Rectal smooth muscle tissue (tissue), 1 donor: ENCODE measurements around the gene PLA2G10.
"Not testable (repeated sequence)": the region's sequence is repeated elsewhere in the genome, so short reads cannot be mapped to it uniquely, and the experiment has no call there.

Experiments used
- H3K27ac ChIP-seq: one replicate; pipeline ENCODE4 v1.7.0; 2013; ENCODE audit warnings: low read depth, low read length, inconsistent platforms
- H3K27me3 ChIP-seq: one replicate; pipeline ENCODE4 v1.7.0; 2013; ENCODE audit warnings: low read length; ENCODE audit not compliant: control insufficient read depth, insufficient read depth
- H3K36me3 ChIP-seq: one replicate; pipeline ENCODE4 v1.7.0; 2013; ENCODE audit warnings: low read length; ENCODE audit not compliant: control insufficient read depth, insufficient read depth
- H3K4me1 ChIP-seq: one replicate; pipeline ENCODE4 v1.7.0; 2013; ENCODE audit warnings: low read length; ENCODE audit not compliant: control insufficient read depth, insufficient read depth
- H3K4me3 ChIP-seq: one replicate; pipeline ENCODE4 v1.7.0; 2013; ENCODE audit warnings: low read length
- H3K9ac ChIP-seq: one replicate; pipeline ENCODE4 v1.7.0; 2013; ENCODE audit warnings: low read length

The PLA2G10 gene

DNA sequence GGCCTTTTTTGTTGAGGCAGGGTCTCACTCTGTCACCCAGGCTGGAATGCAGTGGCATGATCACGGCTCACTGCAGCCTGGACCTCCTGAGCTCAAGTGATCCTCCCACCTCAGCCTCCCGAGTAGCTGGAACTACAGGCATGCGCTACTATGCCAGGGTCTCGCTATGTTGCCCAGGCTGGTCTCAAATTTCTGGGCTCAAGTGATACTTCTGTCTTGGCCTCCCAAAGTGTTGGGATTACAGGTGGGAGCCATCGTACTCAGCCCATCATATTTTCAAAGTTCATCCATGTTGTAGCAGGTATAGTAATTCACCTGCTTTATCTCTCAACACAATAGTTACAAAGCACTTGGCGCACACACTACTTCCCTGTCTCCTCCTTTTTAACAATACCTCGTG, 13.7 kb downstream of the PLA2G10 start:
- not testable (repeated sequence) for H3K27me3 ChIP-seq, H3K4me3 ChIP-seq, H3K27ac ChIP-seq, H3K4me1 ChIP-seq, H3K9ac ChIP-seq, H3K36me3 ChIP-seq

DNA sequence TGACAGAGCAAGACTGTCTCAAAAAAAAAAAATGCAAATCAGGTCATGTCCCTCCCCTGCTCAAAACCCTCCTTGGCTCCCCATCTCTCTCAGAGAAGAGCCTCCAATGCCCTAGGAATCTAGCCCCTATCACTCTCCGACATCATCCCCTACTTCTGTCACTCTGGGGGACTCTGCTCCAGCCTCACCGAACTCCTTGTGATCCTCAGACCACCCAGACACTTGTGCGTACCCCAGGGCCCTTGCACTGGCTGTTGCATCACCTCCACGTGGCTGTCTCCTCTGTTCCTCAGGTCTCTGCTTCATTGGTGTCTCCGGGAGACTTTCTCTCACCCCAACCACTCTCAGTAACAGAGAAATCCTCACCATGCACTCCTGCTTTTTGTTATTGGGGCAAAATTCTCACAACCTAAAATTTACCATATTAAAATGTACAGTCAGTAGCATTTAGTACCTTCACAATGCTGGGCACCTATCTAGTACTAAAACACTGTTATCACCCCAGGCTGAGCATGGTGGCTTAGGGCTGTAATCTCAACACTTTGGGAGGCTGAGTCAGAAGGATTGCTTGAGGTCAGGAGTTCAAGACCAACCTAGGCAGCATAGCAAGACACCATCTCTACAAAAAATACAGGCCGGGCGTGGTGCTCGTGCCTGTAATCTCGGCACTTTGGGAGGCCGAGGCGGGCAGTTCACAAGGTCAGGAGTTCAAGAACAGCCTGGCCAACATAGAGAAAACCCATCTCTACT, 15.2 kb downstream of the PLA2G10 start:
- Histone ChIP-seq H3K9ac (no peak overlapping the region), H3K27ac (no peak overlapping the region), H3K4me1 (no peaks in the 10 kb centered on the region), H3K36me3 (no peaks in the 10 kb centered on the region), H3K4me3 (no peak overlapping the region), H3K27me3 (no peaks in the 10 kb centered on the region)

DNA sequence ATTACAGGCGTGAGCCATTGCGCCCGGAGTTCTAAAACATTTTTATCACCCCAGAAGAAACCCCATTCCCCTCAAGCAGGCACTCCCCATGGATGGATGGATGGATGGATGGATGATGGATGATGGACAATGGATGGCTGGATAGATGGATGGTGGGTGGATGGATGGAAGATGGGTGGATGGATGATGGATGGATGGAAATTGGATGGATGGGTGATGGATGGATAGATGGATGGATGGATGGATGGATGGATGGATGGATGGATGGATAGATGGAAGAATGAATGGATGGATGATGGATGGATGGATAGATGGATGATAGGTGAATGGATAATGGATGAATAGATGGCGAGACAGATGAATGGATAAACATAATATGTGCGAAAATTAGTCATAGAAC, 16.5 kb downstream of the PLA2G10 start:
- no peaks in the 10 kb centered on the region for H3K27me3 ChIP-seq
- no peak overlapping the region for H3K4me3 ChIP-seq

DNA sequence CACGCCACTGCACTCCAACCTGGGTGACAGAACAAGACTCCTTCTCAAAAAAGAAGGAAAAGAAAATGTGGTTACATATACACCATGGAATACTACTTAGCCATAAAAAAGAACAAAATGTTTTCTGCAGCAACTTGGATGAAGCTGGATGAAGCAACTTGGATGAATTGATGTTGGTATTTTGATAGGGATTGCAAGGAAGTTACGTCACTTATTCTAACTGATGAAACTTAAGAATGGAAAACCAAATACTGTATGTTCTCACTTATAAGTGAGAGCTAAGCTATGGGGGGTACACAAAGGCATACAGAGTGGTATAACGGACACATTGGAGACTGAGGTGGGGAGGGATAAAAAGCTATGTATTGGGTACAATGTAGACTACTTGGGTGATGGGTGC, 17.5 kb downstream of the PLA2G10 start:
- H3K9ac ChIP-seq: no peak overlapping the region
- no peaks in the 10 kb centered on the region for H3K4me1 ChIP-seq
- H3K36me3 ChIP-seq: no peaks in the 10 kb centered on the region
- H3K27ac ChIP-seq: no peak overlapping the region
- H3K4me3 ChIP-seq: no peak overlapping the region
- no peaks in the 10 kb centered on the region for H3K27me3 ChIP-seq

More for the DNA sequence above, 16.5 kb downstream of the PLA2G10 start:
- H3K36me3 ChIP-seq: no peaks in the 10 kb centered on the region
- H3K27ac ChIP-seq: no peak overlapping the region
- H3K9ac ChIP-seq: no peak overlapping the region
- no peaks in the 10 kb centered on the region for H3K4me1 ChIP-seq

DNA sequence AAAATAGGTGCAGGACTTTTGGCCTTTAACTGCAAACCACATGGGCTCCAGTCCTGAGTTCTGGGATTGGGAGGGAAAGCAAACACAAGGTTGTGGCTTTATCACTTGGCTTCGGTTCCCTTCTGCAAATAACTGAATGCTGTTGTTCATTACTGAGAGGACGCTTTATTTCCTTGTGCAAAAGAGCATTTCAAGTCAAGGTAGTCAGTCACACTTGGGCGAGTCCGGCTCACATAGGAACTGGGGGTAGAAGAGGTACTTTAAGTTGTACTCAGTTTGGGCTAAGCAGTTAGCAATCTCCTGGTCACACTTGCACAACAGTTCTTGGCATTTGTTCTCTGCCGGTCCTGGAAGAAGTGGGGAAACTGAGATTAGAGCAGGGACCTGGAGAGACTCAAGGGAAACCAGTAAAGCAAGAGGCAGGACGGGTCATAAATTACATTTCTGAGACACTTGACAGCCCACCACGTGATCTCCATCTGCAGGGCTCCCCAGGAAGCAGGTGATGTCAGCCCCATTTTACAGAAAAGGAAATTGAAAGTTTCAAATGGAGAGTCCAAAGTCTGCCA, 21.6 kb downstream of the PLA2G10 start:
- no peaks in the 10 kb centered on the region for H3K27me3 ChIP-seq
- H3K27ac ChIP-seq: no peak overlapping the region
- no peak overlapping the region for H3K9ac ChIP-seq
- H3K36me3 ChIP-seq: peaks cover 3% of the 10 kb centered on the region
- H3K4me3 ChIP-seq: no peak overlapping the region
- no peaks in the 10 kb centered on the region for H3K4me1 ChIP-seq

DNA sequence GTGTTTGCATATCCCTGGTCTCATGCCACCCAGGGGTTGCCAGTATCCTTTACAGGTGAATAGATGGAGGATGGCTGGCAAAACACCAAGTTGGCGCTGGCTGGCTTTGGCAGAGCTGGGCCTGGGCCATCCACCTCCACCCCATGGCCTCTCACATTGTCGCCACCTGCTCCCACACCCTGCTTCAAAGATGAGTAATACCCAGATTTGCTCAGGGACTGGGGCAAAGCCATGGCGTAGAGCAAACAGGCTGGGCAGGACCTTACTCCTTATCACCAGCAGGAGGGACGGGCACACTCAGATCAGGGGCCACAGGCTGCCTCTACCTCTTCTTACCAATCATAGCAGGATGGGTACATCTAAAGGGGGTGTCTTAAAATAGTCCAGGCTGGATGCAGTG, 24.3 kb downstream of the PLA2G10 start:
- Histone ChIP-seq H3K27ac (no peak overlapping the region), H3K4me1 (no peaks in the 10 kb centered on the region), H3K36me3 (peaks cover 15% of the 10 kb centered on the region), H3K9ac (no peak overlapping the region), H3K27me3 (no peaks in the 10 kb centered on the region), H3K4me3 (no peak overlapping the region)

DNA sequence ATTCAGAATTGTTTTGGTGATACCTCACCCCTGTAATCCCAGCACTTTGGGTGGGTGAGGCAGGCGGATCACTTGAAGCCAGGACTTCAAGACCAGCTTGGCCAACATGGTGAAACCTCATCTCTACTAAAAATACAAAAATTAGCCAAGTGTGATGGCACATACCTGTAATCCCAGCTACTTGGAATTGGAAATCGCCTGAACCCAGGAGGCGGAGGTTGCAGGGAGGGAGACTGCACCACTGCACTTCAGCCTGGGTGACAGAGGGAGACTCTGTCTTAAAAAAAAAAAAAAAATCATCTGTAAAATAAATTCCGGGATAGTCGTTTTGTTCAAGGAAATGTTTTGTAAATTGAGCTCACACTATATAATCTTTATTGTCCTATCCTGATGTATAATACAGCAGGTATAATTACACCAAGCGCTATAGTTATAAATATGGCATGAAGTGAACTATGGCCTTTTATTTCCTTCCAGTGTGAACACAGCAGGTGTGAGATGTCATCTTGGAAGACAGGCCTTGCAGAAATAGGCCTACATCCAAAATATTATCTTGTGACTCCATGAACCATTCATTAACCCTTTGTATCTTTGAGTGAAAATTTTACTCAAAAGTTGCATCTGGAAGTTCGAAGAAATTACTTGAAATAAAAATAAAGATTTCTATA, 25.4 kb downstream of the PLA2G10 start:
- H3K36me3 ChIP-seq: peaks cover 20% of the 10 kb centered on the region
- H3K4me1 ChIP-seq: no peaks in the 10 kb centered on the region
- no peak overlapping the region for H3K27ac ChIP-seq
- no peak overlapping the region for H3K9ac ChIP-seq
- H3K27me3 ChIP-seq: no peaks in the 10 kb centered on the region
- H3K4me3 ChIP-seq: no peak overlapping the region

DNA sequence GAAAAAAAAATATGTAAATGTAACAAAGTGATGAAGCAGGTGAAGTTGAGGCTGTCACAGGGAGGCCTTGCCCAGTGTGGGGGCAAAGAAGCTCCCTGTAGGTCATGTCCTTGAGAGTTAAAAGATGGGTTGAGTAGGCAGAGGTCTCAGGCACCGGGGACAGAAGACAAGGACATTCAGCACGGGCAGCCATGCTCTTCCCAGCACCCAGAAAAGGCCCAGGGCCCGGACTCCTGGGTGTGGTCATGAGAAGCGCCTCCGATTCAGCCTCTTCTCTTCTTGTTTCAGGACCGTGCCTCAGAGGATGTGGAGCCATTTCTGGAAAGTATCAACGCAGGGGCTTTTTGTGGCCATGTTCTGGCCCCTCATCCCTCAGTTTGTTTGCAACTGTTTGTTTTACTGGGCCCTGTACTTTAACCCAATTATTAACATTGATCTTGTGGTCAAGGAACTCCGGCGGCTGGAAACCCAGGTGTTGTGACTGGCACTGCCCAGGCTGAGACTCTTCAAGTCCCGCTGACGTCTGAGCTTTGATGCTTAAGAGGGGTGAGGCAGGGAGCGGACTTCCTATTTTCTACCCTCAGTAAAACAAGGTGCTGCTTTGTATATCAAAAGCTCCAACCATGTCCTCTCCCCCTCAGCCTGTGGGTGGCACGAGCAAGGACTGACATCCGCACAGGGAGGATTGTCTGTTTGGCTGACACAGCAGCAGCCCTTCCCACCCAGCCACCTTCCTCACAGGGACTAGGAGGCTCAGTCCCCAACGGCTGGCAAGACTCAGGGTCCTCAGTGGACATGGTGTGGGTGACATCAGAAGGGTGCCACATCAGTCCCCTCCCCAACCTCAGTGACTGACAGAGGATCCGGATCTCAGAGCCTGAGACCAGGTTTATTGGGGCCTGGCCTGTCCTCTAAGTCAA, 26.5 kb downstream of the PLA2G10 start:
- no peaks in the 10 kb centered on the region for H3K4me1 ChIP-seq
- peak overlapping the region; percentile 30 for H3K9ac ChIP-seq
- peaks cover 20% of the 10 kb centered on the region for H3K36me3 ChIP-seq
- H3K27me3 ChIP-seq: no peaks in the 10 kb centered on the region
- no peak overlapping the region for H3K4me3 ChIP-seq
- H3K27ac ChIP-seq: no peak overlapping the region

DNA sequence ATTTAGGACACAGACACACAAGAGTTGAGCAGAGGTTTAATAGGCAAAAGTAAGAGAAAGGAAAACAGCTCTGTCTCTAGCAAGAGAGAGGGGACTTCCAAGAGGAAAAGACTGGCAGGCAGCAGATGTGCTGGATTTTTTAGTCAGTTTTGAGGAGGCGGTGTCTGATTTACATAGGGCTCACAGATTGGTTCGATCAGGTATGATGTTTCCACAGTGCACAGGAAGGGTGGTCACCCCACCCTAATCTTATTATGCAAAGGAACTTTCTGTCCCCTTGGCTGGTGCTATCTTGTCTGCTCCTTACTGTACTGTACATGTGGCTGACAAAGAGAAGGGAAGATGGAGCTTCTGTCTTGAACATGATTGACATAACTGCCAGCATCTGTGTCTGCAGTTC, 36.0 kb downstream of the PLA2G10 start:
- Histone ChIP-seq H3K4me1 (no peaks in the 10 kb centered on the region), H3K36me3 (peaks cover 16% of the 10 kb centered on the region), H3K4me3 (no peak overlapping the region), H3K27me3 (no peaks in the 10 kb centered on the region), H3K9ac (no peak overlapping the region), H3K27ac (no peak overlapping the region)

DNA sequence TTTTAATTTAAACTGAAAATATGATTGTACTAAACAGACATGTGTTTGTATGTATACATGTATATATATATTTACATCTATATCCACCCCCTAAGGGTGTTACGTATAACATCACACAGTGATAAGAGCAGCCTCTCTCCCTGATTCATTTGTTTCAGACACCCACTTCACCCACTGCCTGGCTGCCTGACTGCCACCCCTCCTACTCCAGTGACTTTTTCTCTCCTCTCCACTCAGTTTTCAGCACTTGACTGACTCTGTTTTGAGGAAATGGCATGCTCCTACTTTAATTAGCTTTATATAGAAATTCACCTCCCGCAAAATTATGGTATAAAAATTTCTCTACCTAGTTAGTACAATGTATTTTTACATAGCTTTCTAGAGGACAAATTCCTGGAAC, 41.4 kb downstream of the PLA2G10 start:
- Histone ChIP-seq H3K36me3 (peaks cover 10% of the 10 kb centered on the region), H3K4me1 (no peaks in the 10 kb centered on the region), H3K9ac (no peak overlapping the region)

DNA sequence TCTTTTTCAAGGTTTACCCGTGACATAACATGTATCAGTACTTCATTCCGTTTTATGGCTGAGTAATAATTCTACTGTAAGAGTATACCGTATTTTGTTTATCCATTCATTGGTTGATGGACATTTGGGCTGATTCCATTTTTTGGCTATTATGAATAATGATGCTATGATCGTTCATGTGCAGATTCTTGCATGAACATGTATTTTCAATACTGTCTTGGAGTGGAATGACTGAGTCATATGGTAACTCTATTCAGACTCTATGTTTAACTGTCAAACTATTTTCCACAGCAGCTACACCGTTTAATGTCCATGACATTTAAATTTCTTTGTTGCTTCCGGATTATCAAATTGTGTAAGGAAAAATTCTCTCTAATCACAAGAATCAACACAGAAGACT, 43.5 kb downstream of the PLA2G10 start:
- Histone ChIP-seq H3K9ac (no peak overlapping the region), H3K36me3 (peaks cover 10% of the 10 kb centered on the region), H3K27ac (no peak overlapping the region), H3K4me1 (no peaks in the 10 kb centered on the region), H3K27me3 (no peaks in the 10 kb centered on the region), H3K4me3 (no peak overlapping the region)

More for the DNA sequence above, 41.4 kb downstream of the PLA2G10 start:
- H3K4me3 ChIP-seq: no peak overlapping the region
- no peak overlapping the region for H3K27ac ChIP-seq
- no peaks in the 10 kb centered on the region for H3K27me3 ChIP-seq

DNA sequence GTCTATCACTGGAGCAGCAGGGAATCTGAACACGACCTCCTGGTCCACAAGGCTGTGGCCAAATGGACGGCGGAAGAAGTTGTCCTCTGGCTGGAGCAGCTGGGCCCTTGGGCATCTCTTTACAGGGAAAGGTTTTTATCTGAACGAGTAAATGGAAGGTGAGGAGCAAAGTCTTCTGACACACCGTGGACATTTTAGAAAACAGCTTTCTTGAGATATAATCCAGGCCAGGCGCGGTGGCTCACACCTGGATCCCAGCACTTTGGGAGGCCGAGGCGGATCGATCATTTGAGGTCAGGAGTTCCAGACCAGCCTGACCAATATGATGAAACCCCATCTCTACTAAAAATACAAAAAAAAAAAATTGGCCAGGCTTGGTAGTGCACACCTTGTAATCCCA, 44.3 kb downstream of the PLA2G10 start:
- H3K27ac ChIP-seq: no peak overlapping the region
- no peaks in the 10 kb centered on the region for H3K27me3 ChIP-seq
- H3K4me1 ChIP-seq: no peaks in the 10 kb centered on the region
- H3K9ac ChIP-seq: no peak overlapping the region
- H3K4me3 ChIP-seq: no peak overlapping the region
- peaks cover 10% of the 10 kb centered on the region for H3K36me3 ChIP-seq
